HG03354 (cell line): ENCODE results near the gene SORCS3.

ENCODE experiments used
- ATAC-seq: cut with Tn5 transposase; IDR thresholded peaks from one replicate; pipeline ENCODE4 v1.9.1; 2021; ENCODE audit warnings: mild to moderate bottlenecking; ENCODE audit not compliant: unreplicated experiment, poor library complexity, severe bottlenecking

Gene SORCS3

GRCh38 chr10:104641187-104641936 lies at the start of gene SORCS3:
Gene SORCS3, plus strand, starts transcription at chr10:104641290.
- no peak for ATAC-seq

GRCh38 chr10:104591441-104591840 lies 49.6 kb upstream of the SORCS3 start:
- ATAC-seq = no peak

GRCh38 chr10:104601166-104601565 lies 39.9 kb upstream of the SORCS3 start:
- no peak for ATAC-seq

GRCh38 chr10:104608091-104608828 lies 32.8 kb upstream of the SORCS3 start:
- no peak for ATAC-seq

- ATAC-seq = no peak
Observed at GRCh38 chr10:104612571-104613205, 28.4 kb upstream of the SORCS3 start.

- no peak for ATAC-seq
Observed at GRCh38 chr10:104613406-104613805, 27.7 kb upstream of the SORCS3 start.

GRCh38 chr10:104614245-104614831 lies 26.8 kb upstream of the SORCS3 start:
- peak; percentile 86 for ATAC-seq

- no peak for ATAC-seq
Observed at GRCh38 chr10:104615136-104615535, 26.0 kb upstream of the SORCS3 start.

- no peak for ATAC-seq
Observed at GRCh38 chr10:104617831-104618230, 23.3 kb upstream of the SORCS3 start.

- no peak for ATAC-seq
Observed at GRCh38 chr10:104622175-104622574, 18.9 kb upstream of the SORCS3 start.

- ATAC-seq = no peak
Observed at GRCh38 chr10:104622598-104623209, 18.4 kb upstream of the SORCS3 start.

GRCh38 chr10:104630731-104631130 lies 10.4 kb upstream of the SORCS3 start:
- ATAC-seq = no peak

- ATAC-seq = no peak
Observed at GRCh38 chr10:104631946-104632345, 9.1 kb upstream of the SORCS3 start.

- no peak for ATAC-seq
Observed at GRCh38 chr10:104638861-104639589, 2.1 kb upstream of the SORCS3 start.

GRCh38 chr10:104639590-104640338 lies 1.3 kb upstream of the SORCS3 start:
- ATAC-seq = no peak

- ATAC-seq = no peak
Observed at GRCh38 chr10:104640339-104641186, 527 bp upstream of the SORCS3 start.

- ATAC-seq = no peak
Observed at GRCh38 chr10:104641937-104642657, 1.0 kb downstream of the SORCS3 start.
